Mammary epithelial cell (primary cell): ENCODE measurements around the gene CAGE1.

Source experiments
- CTCF ChIP-seq, 2 donors: IDR thresholded peaks in 1 of 2; conservative IDR thresholded peaks in 1 of 2; 2 replicates each; pipeline ENCODE4 v1.5.1; 2011 to 2012; ENCODE audit warnings: inconsistent platforms in 2 of 2, low read length in 2 of 2, mild to moderate bottlenecking in 2 of 2, control low read depth in 1 of 2, low read depth in 1 of 2; ENCODE audit not compliant: insufficient read depth in 1 of 2; ENCODE audit errors: extremely low read depth in 1 of 2
- EZH2 ChIP-seq: IDR thresholded peaks from 2 replicates; pipeline ENCODE4 v1.6.1; 2012; ENCODE audit warnings: low read length, inconsistent platforms, borderline replicate concordance

- TF ChIP-seq CTCF (conservative IDR thresholded peaks at IDR 0.05 in 1 of 2, IDR thresholded peaks at IDR 0.05 in 1 of 2; ENCODE audit: extremely low read depth in 1 of 2, insufficient read depth in 1 of 2, low read depth in 1 of 2, low read length in 2 of 2) = no peak
- no peak for TF ChIP-seq EZH2
Observed at GRCh38 chr6:7381092-7381491, 8.4 kb downstream of the CAGE1 start.
